A549 (cell line): Measurements from ENCODE around the gene IFNA8.

Experiments
- CHD4 ChIP-seq: fragments of 200-600 bp; sonication (generic); IDR thresholded peaks from 2 replicates; pipeline ENCODE4 v1.6.1; 2016; ENCODE audit warnings: antibody characterized with exemption, mild to moderate bottlenecking, borderline replicate concordance
- CTCF ChIP-seq: fragments of >200 bp; sonication (Bioruptor Twin); formaldehyde crosslinking; IDR thresholded peaks from 3 replicates; pipeline ENCODE4 v1.5.1; 2016
- JUN ChIP-seq, 2 experiments: fragments of >200 bp; sonication (Bioruptor Twin); formaldehyde crosslinking; IDR thresholded peaks; 2 replicates in 1 of 2; 3 replicates in 1 of 2; pipeline ENCODE4 v1.6.1; 2016 to 2017
- PHF8 ChIP-seq: fragments of 200-600 bp; sonication (generic); IDR thresholded peaks from 2 replicates; pipeline ENCODE4 v1.6.1; 2016; ENCODE audit warnings: low read depth, mild to moderate bottlenecking, antibody characterized with exemption, moderate library complexity, borderline replicate concordance
- POLR2A ChIP-seq: IDR thresholded peaks from 2 replicates; pipeline ENCODE4 v1.6.1; 2012; ENCODE audit warnings: mild to moderate bottlenecking, low read length
- RAD21 ChIP-seq, 2 experiments: fragments of >200 bp in 1 of 2; sonication (Bioruptor Twin) in 1 of 2; formaldehyde crosslinking in 1 of 2; IDR thresholded peaks in 1 of 2; conservative IDR thresholded peaks in 1 of 2; 2 replicates in 1 of 2; 3 replicates in 1 of 2; pipeline ENCODE4 v1.6.1; 2012 to 2018; ENCODE audit warnings: inconsistent platforms in 1 of 2
- REST ChIP-seq: fragments of 200-600 bp; sonication (generic); IDR thresholded peaks from 2 replicates; pipeline ENCODE4 v1.6.1; 2016; ENCODE audit warnings: antibody characterized with exemption, mild to moderate bottlenecking, moderate library complexity
- TFCP2L1 ChIP-seq: fragments of 250-450 bp; sonication (Bioruptor Pico); IDR thresholded peaks from 2 replicates; pipeline ENCODE4 v1.5.0; 2021; ENCODE audit warnings: mild to moderate bottlenecking
- ZFP36 ChIP-seq: fragments of 450-650 bp; IDR thresholded peaks from 2 replicates; pipeline ENCODE4 v1.6.1; 2014; ENCODE audit warnings: borderline replicate concordance; ENCODE audit not compliant: partially characterized antibody

DNA sequence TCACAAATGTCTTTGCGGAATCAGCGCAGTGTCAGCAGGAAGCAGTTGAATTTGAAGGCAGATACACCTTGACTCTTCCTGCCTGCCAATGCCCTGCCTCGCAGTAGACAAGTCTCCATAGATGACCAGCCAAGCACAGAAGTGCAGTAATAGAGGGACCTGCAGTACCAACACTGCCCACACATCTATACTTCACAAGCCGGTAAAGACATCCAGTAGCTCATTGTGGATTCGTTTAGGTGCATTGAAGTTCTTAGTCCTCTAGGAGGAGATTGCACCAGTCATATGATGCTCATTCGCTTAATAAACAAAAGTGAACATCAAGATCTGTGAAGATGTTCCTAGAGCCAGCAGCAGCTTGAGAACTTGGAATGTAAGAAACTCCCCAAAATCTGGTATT is 16.6 kb upstream of the IFNA8 start:
- TF ChIP-seq JUN (IDR thresholded peaks at IDR 0.05) (no peak), CTCF (0 out of 3 replicates have a peak, but pooled peaks have one; percentile 7), REST (no peak), POLR2A (no peak), TFCP2L1 (no peak), CHD4 (no peak), ZFP36 (no peak), RAD21 (conservative IDR thresholded peaks at IDR 0.05 in 1 of 2, IDR thresholded peaks at IDR 0.05 in 1 of 2) (no peak; a peak in 1 of 5 replicates), PHF8 (no peak)
